Skeletal muscle satellite cell (primary cell): ENCODE results near the gene NPM3.
A peak's percentile ranks its signal among the peaks of the same experiment; 100 is the strongest.
"Not testable (repeated sequence)": the region's sequence is repeated elsewhere in the genome, so short reads cannot be mapped to it uniquely, and the experiment has no call there.

Experiments used
- H3K27me3 ChIP-seq: 2 replicates; pipeline ENCODE4 v1.7.0; 2013; ENCODE audit warnings: low read length; ENCODE audit not compliant: control insufficient read depth, insufficient read depth
- H3K36me3 ChIP-seq: 2 replicates; pipeline ENCODE4 v1.7.0; 2013; ENCODE audit warnings: mild to moderate bottlenecking, control low read depth, low read length; ENCODE audit not compliant: insufficient read depth
- H3K4me1 ChIP-seq: 2 replicates; pipeline ENCODE4 v1.7.0; 2013; ENCODE audit warnings: low read length; ENCODE audit not compliant: control insufficient read depth, insufficient read depth
- H3K4me2 ChIP-seq: 2 replicates; pipeline ENCODE4 v1.7.0; 2013; ENCODE audit warnings: mild to moderate bottlenecking, low read length
- H3K4me3 ChIP-seq: 2 replicates; pipeline ENCODE4 v1.7.0; 2013; ENCODE audit warnings: low read length
- H3K9ac ChIP-seq: 2 replicates; pipeline ENCODE4 v1.7.0; 2013; ENCODE audit warnings: mild to moderate bottlenecking, low read depth, low read length, moderate library complexity
- H3K9me3 ChIP-seq: replicated peaks from 2 replicates; pipeline ENCODE4 v1.7.0; 2013; ENCODE audit warnings: mild to moderate bottlenecking, control low read depth, low read length

Gene NPM3

DNA sequence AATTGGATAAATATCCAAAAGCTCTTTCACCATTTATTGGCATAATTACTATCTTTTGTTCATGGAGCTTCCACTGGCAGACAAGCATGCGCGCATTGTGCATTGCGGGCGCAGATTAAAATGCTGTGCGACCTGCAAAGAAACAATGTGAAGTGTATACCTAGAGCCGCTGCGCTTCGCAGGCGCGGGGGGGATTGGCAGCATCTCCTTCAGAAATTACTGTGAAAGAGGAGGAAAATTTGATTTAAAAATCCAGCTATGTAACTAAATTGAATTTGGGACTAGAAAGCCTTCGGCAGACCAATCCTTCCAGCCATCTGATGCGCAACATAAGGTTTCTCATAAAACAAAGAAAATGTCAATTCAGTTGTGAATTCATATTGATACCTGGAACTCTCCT, 10.3 kb upstream of the NPM3 start:
- Histone ChIP-seq H3K9ac (no peak overlapping the region), H3K4me2 (no peak overlapping the region), H3K4me1 (no peaks in the 10 kb centered on the region), H3K4me3 (no peak overlapping the region), H3K36me3 (peaks cover 87% of the 10 kb centered on the region), H3K27me3 (no peaks in the 10 kb centered on the region), H3K9me3 (no peaks in the 10 kb centered on the region)

DNA sequence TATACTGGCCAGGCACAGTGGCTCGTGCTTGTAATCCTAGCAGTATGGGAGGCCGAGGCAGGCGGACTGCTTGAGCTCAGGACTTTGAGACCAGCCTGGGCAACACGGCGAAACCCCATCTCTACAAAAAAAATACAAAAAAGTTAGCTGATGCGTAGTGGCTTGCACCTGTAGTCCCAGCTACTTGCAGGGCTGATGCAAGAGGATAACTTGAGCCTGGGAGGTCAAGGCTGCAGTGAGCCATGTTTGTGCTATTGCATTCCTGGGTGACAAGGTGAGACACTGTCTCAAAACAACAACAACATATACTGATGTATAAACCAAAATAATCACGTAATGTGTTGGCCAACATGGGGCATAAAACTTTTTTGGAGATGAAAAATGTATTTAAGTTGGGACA, 6.4 kb upstream of the NPM3 start:
- Histone ChIP-seq H3K9me3 (no peaks in the 10 kb centered on the region), H3K36me3 (peaks cover 82% of the 10 kb centered on the region), H3K4me1 (peaks cover under 1% of the 10 kb centered on the region), H3K9ac (no peak overlapping the region), H3K4me2 (no peak overlapping the region), H3K27me3 (no peaks in the 10 kb centered on the region), H3K4me3 (no peak overlapping the region)

DNA sequence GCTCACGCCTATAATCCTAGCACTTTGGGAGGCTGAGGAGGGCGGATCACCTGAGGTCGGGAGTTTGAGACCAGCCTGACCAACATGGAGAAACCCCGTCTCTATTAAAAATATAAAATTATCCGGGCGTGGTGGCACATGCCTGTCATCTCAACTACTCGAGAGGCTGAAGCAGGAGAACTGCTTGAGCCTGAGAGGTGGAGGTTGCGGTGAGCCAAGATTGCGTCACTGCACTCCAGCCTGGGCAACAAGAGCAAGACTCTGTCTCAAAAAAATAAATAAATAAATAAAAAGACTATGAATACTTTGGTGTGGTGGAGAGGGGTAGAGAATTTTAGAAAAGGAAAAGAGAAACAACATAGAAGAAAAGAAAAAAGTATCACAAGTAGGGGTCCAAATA, 6.0 kb upstream of the NPM3 start:
- not testable (repeated sequence) for H3K4me2 ChIP-seq, H3K27me3 ChIP-seq, H3K9me3 ChIP-seq, H3K9ac ChIP-seq, H3K4me1 ChIP-seq, H3K4me3 ChIP-seq
- H3K36me3 ChIP-seq = peaks cover 84% of the 10 kb centered on the region

DNA sequence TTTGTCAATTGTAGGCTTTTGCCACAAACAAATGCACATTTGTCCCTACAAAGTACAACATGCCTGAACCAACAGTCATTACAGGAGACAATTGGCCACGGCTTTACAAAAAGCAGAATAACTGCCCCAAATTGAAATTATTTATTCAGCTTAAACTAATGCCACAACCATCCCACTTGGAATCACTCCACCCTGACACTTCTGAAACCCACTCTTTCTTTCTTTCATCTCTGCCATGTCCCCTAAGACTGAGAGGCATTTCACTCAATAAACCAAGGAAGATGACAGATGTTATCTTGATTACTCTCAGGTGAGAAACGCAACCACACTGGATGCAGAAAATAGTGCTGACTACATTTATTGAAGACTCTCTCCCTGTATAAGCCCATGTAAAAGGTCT, 2.6 kb upstream of the NPM3 start:
- no peak overlapping the region for H3K4me2 ChIP-seq
- H3K9me3 ChIP-seq = no peaks in the 10 kb centered on the region
- H3K4me1 ChIP-seq = peaks cover 29% of the 10 kb centered on the region
- H3K36me3 ChIP-seq = peaks cover 61% of the 10 kb centered on the region
- no peaks in the 10 kb centered on the region for H3K27me3 ChIP-seq
- no peak overlapping the region for H3K4me3 ChIP-seq
- H3K9ac ChIP-seq = no peak overlapping the region

DNA sequence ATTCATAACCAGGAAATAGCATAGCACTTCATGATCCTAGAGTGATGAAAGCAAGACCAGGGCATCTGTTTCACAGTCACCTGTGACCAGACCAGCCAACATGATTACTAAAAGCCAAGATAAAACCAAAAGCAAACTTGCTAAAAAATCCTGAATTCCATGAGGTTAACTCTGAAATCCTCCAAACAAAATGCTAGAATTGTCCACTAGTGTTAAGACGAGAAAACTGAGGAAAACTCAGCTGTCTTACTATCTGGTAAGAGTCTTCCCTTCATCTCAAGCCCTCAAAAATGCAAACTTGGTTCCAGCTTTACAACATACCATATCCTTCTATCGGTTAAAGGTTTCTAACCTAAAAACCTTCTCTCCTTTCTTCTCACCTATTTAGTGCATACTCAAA, 1.3 kb upstream of the NPM3 start:
- Histone ChIP-seq H3K4me1 (peaks cover 41% of the 10 kb centered on the region), H3K36me3 (peaks cover 49% of the 10 kb centered on the region), H3K4me3 (no peak overlapping the region)

DNA sequence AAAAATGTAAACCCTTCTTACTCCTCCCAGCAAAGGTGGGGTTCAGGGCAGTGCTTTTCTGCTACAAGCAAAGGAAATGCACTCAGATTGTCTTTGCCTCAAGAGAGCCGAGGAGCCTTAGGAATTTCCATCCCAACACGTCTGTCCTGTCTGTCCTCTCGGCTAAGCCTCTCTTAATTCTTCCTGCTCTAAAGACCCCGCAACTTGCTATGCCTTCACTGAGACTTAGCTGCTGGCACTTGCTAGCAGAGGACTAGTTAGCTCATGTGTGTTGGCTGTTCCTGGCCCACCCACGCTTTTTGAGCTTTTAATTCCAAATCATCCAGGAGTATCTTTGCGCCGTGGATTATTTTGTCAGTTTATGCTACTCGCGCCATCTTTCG, 481 bp upstream of the NPM3 start:
- Histone ChIP-seq H3K27me3 (no peaks in the 10 kb centered on the region), H3K9me3 (no peaks in the 10 kb centered on the region), H3K4me3 (peak overlapping the region; percentile 87), H3K9ac (peak overlapping the region; percentile 93), H3K4me2 (peak overlapping the region; percentile 91), H3K36me3 (peaks cover 43% of the 10 kb centered on the region), H3K4me1 (peaks cover 41% of the 10 kb centered on the region)

More for the DNA sequence above, 1.3 kb upstream of the NPM3 start:
- Histone ChIP-seq H3K4me2 (no peak overlapping the region), H3K27me3 (no peaks in the 10 kb centered on the region), H3K9ac (no peak overlapping the region), H3K9me3 (no peaks in the 10 kb centered on the region)

DNA sequence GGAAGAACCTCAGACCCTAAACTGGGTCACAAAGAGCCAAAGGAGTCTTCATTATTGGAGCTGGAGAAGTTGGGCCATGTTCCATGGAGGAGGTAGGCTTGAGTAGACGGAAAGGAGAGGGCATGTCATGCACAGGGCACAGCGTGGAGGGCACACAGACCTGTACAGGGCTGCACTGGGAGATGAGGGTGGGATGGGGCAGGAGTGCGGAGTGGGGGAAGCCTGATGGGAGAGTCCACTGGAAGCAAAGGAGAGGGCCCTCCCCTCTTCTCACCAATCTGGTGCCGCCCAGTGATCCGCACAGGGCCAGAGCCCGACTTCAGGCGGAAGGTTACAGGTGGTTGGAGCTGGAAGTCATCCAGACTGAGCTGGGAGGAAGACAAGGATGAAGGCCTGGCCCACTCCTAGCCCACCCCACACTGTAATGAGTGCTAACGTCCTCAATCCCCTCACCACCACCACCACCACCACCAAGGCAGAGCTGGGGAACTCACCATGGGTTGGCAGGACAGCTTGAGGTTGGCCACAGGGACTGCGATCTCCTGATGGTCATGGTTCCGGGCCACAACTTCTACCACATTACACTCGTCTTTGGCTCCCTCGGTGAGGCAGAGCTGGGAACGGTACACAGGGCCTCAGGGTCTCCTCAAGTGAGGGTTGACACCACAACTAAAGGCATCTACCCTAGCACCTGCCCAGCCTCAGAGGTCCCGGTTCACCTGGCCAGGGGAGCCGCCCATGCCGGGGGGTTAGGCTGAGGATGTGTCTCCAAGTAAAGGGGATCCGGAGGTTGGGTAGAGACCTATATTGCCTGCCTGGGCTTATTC, 1.0 kb downstream of the NPM3 start:
- Histone ChIP-seq H3K4me2 (peak overlapping the region; percentile 91), H3K36me3 (peaks cover 34% of the 10 kb centered on the region), H3K9me3 (no peaks in the 10 kb centered on the region), H3K9ac (peak overlapping the region; percentile 93), H3K4me3 (peak overlapping the region; percentile 87), H3K27me3 (no peaks in the 10 kb centered on the region), H3K4me1 (peaks cover 41% of the 10 kb centered on the region)

DNA sequence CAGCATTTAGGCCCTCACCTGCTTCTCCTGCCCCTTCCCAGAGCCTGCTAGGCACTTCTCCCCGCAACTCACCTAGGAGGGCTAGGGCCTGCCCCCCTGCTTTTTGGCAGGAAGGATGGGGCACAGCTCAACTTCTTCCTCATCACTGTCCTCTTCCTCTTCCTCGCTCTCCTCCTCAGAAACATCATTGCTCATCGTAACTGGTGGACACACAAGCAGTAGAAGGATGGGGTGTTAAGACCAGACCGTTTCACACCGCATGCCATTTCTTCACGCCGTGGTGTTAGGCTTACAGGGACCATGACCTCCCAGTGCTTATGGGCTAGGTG, 1.6 kb downstream of the NPM3 start:
- H3K4me2 ChIP-seq = peak overlapping the region; percentile 91
- peaks cover 41% of the 10 kb centered on the region for H3K4me1 ChIP-seq

DNA sequence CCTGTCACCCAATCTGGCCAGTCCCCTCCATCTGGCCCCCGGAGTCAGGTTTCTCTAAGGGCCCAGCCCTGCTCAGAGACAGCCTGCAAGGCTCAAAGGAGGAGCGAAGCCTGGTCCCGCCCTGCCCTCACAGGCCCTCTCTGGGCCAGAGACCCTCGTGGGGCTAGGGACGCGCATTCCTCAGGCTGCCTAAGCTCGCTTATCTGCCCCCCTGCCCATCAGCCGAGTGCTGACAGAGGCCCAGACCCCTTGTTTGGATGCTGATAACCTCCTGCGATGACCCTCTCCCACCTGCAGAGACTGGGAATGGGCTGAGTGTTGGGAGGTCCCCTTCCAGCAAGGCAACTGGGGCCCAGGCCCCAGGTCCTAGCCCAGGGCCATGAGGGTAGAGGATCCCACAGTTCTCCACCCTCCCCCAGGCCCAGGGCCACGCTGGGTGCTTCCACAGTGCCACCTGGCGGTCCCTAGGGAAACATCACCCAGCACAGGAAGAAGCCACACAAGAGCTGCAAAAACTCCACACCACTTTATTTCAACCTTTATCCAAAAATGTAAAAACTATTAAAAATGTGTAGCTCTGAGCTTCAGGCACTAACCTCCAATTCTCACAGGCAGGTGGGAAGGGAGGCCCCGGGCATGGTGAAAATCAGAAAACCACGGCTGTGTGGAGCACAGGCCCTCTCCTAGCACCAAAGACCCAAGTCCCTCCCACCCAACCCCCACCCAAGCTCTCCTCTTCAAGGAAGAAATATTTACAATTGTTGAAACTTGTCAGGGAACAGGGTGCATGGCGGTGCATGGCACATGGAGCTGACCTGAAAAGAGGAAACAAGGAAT, 2.2 kb downstream of the NPM3 start:
- peaks cover 41% of the 10 kb centered on the region for H3K4me1 ChIP-seq

More for the DNA sequence above, 1.6 kb downstream of the NPM3 start:
- H3K27me3 ChIP-seq = peaks cover 3% of the 10 kb centered on the region
- H3K36me3 ChIP-seq = peaks cover 28% of the 10 kb centered on the region
- peak overlapping the region; percentile 87 for H3K4me3 ChIP-seq
- H3K9me3 ChIP-seq = no peaks in the 10 kb centered on the region
- H3K9ac ChIP-seq = no peak overlapping the region

DNA sequence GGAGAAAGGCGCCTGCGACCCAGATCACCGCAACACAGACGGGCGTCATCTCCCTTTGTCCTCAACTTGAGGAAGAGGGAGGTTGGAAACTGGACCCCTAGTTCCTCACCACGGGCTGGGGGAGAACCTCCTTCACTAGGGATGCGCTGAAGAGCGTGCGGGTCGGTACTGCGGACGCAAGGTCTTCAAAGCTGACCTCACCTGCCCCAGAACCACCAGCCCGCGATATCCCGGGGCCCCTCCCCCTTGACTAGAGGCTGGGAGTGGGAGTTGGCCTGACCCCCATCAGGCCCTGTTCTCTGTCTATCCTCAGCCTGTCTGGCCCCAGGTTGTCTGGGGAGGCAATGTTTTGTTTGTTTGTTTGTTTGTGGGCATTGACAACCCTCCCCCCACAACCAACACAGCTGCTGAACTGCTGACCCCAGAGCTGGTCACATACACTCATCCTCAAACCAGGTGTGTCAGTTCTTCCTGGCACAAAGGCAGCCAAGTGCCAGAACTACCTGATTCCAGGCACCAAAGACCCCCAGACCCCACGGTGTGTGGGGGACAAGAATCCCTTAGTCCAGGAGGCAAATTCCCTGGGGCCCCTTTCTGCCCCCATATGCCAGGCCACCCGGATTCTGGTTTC, 2.9 kb downstream of the NPM3 start:
- H3K4me1 ChIP-seq = peaks cover 41% of the 10 kb centered on the region
- peak overlapping the region; percentile 83 for H3K4me2 ChIP-seq
- H3K9me3 ChIP-seq = no peaks in the 10 kb centered on the region
- peak overlapping the region; percentile 55 for H3K4me3 ChIP-seq
- H3K36me3 ChIP-seq = peaks cover 16% of the 10 kb centered on the region
- H3K27me3 ChIP-seq = peaks cover 9% of the 10 kb centered on the region
- peak overlapping the region; percentile 44 for H3K9ac ChIP-seq

More for the DNA sequence above, 2.2 kb downstream of the NPM3 start:
- H3K27me3 ChIP-seq = peaks cover 6% of the 10 kb centered on the region
- H3K4me3 ChIP-seq = no peak overlapping the region
- peaks cover 22% of the 10 kb centered on the region for H3K36me3 ChIP-seq
- no peaks in the 10 kb centered on the region for H3K9me3 ChIP-seq
- H3K4me2 ChIP-seq = peak overlapping the region; percentile 91
- H3K9ac ChIP-seq = no peak overlapping the region

DNA sequence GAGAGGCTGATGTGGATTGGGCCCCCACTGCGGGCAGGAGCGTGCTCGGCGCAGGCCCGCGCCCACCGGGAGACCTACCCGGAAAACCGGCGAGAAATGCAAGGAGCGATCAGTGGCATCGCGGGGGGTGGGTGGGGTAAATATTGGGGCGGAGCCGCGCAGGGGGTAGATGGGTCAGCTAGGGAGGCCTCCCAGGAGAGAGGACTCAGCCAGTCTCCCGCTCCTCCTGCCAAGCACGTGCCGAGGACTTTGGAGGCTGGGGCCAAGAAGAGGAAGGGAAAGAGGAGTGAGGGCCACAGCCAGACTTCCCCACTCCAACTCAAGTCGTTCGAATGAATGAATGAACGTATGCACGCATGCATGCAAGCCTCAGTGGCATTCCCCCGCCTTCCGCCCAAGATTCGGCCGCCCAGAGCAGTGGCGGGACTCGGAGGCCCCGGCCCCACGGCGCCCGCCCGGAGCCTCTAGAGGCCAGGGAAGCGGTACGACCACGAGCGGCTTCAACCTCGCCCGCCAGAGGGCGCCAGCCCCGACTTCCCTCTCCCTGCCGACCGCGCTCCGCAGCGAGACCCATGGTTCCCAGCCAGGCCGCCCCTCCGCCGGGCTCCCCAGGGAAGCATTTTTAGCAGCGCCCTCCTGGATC, 3.6 kb downstream of the NPM3 start:
- Histone ChIP-seq H3K4me3 (peak overlapping the region; percentile 55), H3K9ac (peak overlapping the region; percentile 44), H3K36me3 (peaks cover 9% of the 10 kb centered on the region), H3K4me2 (peak overlapping the region; percentile 83), H3K27me3 (peaks cover 15% of the 10 kb centered on the region), H3K4me1 (peaks cover 40% of the 10 kb centered on the region), H3K9me3 (no peaks in the 10 kb centered on the region)
